ENCODE results near the gene POLR2E. TPM values are rescaled to one million over a fixed set of nuclear protein-coding genes. Genes with fewer than 3 reads are reported as not detected.

The POLR2E gene
- total and polyA plus RNA-seq, 2 donors: 35.2 to 255 TPM

- H3K4me3 ChIP-seq (ENCODE audit: low read depth, low read length): no peak overlapping the region
- 50% methylated on average over 3 of the region's 3 CpGs for WGBS
These were observed 37.9 kb downstream of the POLR2E start for GRCh38 chr19:1057176-1057855.

GRCh38 chr19:1055886-1056620, 39.1 kb downstream of the POLR2E start:
- Histone ChIP-seq H3K4me1 (ENCODE audit: insufficient read depth) (no peaks in the 10 kb centered on the region), H3K36me3 (ENCODE audit: insufficient read depth) (no peaks in the 10 kb centered on the region), H3K4me3 (ENCODE audit: low read depth, low read length) (no peak overlapping the region), H3K27ac (ENCODE audit: low read depth) (no peak overlapping the region)
- no peak for DNase-seq (ENCODE audit: extremely low spot score)
- WGBS: 96% methylated on average over 20 of the region's 20 CpGs

More at GRCh38 chr19:1057176-1057855, 37.9 kb downstream of the POLR2E start:
- Histone ChIP-seq H3K27ac (ENCODE audit: low read depth) (no peak overlapping the region), H3K36me3 (ENCODE audit: insufficient read depth) (no peaks in the 10 kb centered on the region), H3K4me1 (ENCODE audit: insufficient read depth) (no peaks in the 10 kb centered on the region)
- no peak for DNase-seq (ENCODE audit: extremely low spot score)

DNA sequence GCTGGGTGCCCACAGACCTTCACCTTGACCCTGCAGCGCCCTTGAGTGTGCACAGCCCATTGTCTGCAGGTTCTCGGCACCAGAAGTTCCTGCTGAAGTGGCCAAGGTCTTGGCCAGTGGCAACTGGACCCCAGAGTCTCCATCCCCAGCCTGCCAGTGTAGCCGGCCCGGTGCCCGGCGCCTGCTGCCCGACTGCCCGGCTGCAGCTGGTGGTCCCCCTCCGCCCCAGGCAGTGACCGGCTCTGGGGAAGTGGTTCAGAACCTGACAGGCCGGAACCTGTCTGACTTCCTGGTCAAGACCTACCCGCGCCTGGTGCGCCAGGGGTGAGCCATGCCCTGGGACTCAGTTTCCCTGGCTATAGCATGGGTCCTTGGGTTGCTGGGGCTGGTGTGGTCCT, 40.1 kb downstream of the POLR2E start:
- no peak overlapping the region for H3K4me3 ChIP-seq (ENCODE audit: low read depth, low read length)
- H3K36me3 ChIP-seq (ENCODE audit: insufficient read depth): no peaks in the 10 kb centered on the region

DNA sequence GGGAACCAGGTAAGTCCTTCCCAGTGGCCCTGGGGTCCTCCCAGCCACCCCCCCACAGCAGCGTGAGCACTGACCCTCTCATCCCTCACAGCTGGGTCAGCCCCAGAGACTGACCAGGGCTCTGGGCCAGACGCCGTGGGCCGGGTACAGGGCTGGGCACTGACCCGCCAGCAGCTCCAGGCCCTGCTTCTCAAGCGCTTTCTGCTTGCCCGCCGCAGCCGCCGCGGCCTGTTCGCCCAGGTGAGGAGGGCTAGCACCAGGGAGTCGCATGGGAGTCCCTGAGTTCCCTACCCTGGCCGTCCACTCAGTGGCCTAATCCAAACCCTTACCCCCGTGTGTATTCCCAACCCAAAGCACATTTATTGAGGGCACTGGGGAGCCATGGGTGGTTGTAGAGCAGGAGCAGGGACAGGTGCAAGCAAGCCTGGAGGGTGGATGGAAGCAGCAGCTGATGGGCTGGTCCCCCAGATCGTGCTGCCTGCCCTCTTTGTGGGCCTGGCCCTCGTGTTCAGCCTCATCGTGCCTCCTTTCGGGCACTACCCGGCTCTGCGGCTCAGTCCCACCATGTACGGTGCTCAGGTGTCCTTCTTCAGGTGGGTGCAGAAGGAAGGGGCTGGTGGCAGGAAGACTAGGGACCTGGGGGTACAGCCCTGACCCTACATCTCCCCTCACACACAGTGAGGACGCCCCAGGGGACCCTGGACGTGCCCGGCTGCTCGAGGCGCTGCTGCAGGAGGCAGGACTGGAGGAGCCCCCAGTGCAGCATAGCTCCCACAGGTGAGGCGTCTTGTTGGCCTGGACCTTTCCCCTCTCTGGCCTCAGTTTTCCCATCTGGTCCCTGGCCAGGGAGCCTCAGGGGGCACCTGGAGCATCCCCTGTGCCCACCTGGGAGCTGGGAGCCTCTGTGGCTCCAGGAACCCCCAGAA, 40.8 kb downstream of the POLR2E start:
- H3K4me1 ChIP-seq (ENCODE audit: insufficient read depth): no peaks in the 10 kb centered on the region
- H3K27ac ChIP-seq (ENCODE audit: low read depth): no peak overlapping the region
- DNase-seq (ENCODE audit: extremely low spot score): no peak
- WGBS: 93% methylated on average over 28 of the region's 28 CpGs
- no peak overlapping the region for H3K4me3 ChIP-seq (ENCODE audit: low read depth, low read length)
- H3K36me3 ChIP-seq (ENCODE audit: insufficient read depth): no peaks in the 10 kb centered on the region

More for the DNA sequence above, 40.1 kb downstream of the POLR2E start:
- no peaks in the 10 kb centered on the region for H3K4me1 ChIP-seq (ENCODE audit: insufficient read depth)
- no peak overlapping the region for H3K27ac ChIP-seq (ENCODE audit: low read depth)
- no peak for DNase-seq (ENCODE audit: extremely low spot score)
- 97% methylated on average over 14 of the region's 14 CpGs for WGBS

GRCh38 chr19:1053176-1054101, 41.7 kb downstream of the POLR2E start:
- DNase-seq (ENCODE audit: extremely low spot score): no peak
- Histone ChIP-seq H3K27ac (ENCODE audit: low read depth) (no peak overlapping the region), H3K36me3 (ENCODE audit: insufficient read depth) (no peaks in the 10 kb centered on the region), H3K4me3 (ENCODE audit: low read depth, low read length) (no peak overlapping the region), H3K4me1 (ENCODE audit: insufficient read depth) (no peaks in the 10 kb centered on the region)
- WGBS: 88% methylated on average over 31 of the region's 31 CpGs

- H3K27ac ChIP-seq (ENCODE audit: low read depth): no peak overlapping the region
- H3K4me1 ChIP-seq (ENCODE audit: insufficient read depth): no peaks in the 10 kb centered on the region
- no peak overlapping the region for H3K4me3 ChIP-seq (ENCODE audit: low read depth, low read length)
- no peaks in the 10 kb centered on the region for H3K36me3 ChIP-seq (ENCODE audit: insufficient read depth)
- no peak for DNase-seq (ENCODE audit: extremely low spot score)
- WGBS: 69% methylated on average over 4 of the region's 5 CpGs
These were observed 42.7 kb downstream of the POLR2E start for GRCh38 chr19:1052349-1052975.

GRCh38 chr19:1051791-1052190, 43.4 kb downstream of the POLR2E start:
- DNase-seq (ENCODE audit: extremely low spot score): no peak
- Histone ChIP-seq H3K4me3 (ENCODE audit: low read depth, low read length) (no peak overlapping the region), H3K36me3 (ENCODE audit: insufficient read depth) (no peaks in the 10 kb centered on the region), H3K27ac (ENCODE audit: low read depth) (no peak overlapping the region), H3K4me1 (ENCODE audit: insufficient read depth) (no peaks in the 10 kb centered on the region)
- 92% methylated on average over 17 of the region's 17 CpGs for whole genome bisulfite sequencing

DNA sequence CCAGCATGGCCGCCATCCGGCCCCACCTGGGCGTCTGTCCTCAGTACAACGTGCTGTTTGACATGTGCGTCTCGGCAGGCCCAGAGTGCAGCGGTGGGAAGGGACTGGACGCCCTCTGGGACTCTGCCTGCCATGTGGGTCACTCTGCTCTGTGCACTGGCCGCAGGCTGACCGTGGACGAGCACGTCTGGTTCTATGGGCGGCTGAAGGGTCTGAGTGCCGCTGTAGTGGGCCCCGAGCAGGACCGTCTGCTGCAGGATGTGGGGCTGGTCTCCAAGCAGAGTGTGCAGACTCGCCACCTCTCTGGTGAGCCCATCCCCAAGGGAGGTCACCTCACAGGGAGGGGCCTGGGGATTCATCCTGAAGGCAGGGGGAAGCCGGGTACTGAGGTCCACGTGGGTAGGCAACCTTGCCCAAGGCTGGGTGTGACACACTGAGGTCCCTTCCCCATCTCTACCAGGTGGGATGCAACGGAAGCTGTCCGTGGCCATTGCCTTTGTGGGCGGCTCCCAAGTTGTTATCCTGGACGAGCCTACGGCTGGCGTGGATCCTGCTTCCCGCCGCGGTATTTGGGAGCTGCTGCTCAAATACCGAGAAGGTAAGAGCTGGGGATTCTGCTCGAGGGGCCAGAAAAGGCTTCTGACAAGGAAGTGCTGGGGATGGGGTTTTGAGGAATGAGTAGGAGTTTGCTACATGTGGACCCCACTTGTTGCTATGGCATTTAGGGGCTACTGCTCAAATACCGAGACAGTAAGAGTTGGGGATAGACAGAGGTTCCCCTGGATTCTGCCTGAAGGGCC, 44.0 kb downstream of the POLR2E start:
- WGBS: 83% methylated on average over 31 of the region's 31 CpGs
- DNase-seq (ENCODE audit: extremely low spot score): no peak
- Histone ChIP-seq H3K27ac (ENCODE audit: low read depth) (no peak overlapping the region), H3K4me3 (ENCODE audit: low read depth, low read length) (no peak overlapping the region), H3K36me3 (ENCODE audit: insufficient read depth) (no peaks in the 10 kb centered on the region), H3K4me1 (ENCODE audit: insufficient read depth) (no peaks in the 10 kb centered on the region)

DNA sequence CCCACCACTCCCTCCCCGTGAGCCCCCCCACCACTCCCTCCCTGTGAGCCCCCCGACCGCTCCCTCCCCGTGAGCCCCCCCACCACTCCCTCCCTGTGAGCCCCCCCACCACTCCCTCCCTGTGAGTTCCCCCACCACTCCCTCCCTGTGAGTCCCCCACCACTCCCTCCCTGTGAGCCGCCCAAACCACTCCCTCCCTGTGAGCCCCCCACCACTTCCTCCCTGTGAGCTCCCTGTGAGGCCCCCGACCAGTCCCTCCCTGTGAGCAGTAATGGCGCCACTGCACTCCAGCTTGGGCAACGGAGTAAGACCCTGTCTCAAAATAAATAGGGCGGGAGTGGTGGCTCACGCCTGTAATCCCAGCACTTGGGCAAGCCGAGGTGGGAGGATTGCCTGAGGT, 45.4 kb downstream of the POLR2E start:
- Histone ChIP-seq H3K36me3 (ENCODE audit: insufficient read depth) (no peaks in the 10 kb centered on the region), H3K4me3 (ENCODE audit: low read depth, low read length) (no peak overlapping the region), H3K4me1 (ENCODE audit: insufficient read depth) (no peaks in the 10 kb centered on the region), H3K27ac (ENCODE audit: low read depth) (no peak overlapping the region)
- WGBS: 53% methylated on average over 11 of the region's 11 CpGs
- no peak for DNase-seq (ENCODE audit: extremely low spot score)

GRCh38 chr19:1049106-1049505, 46.1 kb downstream of the POLR2E start:
- H3K36me3 ChIP-seq (ENCODE audit: insufficient read depth): no peaks in the 10 kb centered on the region
- H3K27ac ChIP-seq (ENCODE audit: low read depth): no peak overlapping the region
- WGBS: 90% methylated on average over 17 of the region's 17 CpGs
- H3K4me3 ChIP-seq (ENCODE audit: low read depth, low read length): no peak overlapping the region
- H3K4me1 ChIP-seq (ENCODE audit: insufficient read depth): no peaks in the 10 kb centered on the region
- DNase-seq (ENCODE audit: extremely low spot score): no peak

DNA sequence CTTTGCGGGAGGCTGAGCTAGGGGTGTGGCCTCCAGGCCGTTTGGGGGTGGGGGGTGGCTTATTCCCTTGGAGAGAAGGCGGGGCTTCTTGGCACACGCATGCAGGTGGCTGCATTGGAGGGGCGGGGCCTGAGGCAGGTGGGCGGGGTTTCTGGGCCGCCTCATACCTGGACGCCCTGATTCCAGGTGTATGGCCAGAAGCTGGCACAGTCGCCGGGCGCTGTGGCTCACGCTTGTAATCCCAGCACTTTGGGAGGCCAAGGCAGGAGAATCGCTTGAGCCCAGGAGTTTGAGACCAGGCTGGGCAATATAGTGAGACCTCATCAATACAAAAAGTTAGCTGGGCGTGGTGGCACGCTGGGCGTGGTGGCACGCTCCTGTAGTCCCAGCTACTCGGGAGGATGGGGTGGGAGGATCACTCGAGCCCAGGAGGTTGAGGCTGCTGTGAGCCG, 47.5 kb downstream of the POLR2E start:
- 88% methylated on average over 20 of the region's 20 CpGs for WGBS
- Histone ChIP-seq H3K36me3 (ENCODE audit: insufficient read depth) (no peaks in the 10 kb centered on the region), H3K27ac (ENCODE audit: low read depth) (no peak overlapping the region), H3K4me1 (ENCODE audit: insufficient read depth) (no peaks in the 10 kb centered on the region), H3K4me3 (ENCODE audit: low read depth, low read length) (no peak overlapping the region)
- no peak for DNase-seq (ENCODE audit: extremely low spot score)

Measured in urinary bladder (tissue), 4 donors.